Mucosa of descending colon (tissue), 3 donors: ENCODE data around the gene HES4. TPM values are rescaled to one million over a fixed set of nuclear protein-coding genes. Genes with fewer than 3 reads are reported as not detected.

Source experiments
- ATAC-seq: fragments of 200-7000 bp; cut with Tn5 transposase; one replicate; pipeline ENCODE4 v1.9.1; 2020; ENCODE audit warnings: mild to moderate bottlenecking, moderate library complexity
- DNase-seq, 3 donors: peaks; one replicate each; pipeline ENCODE4 v3.0.0-alpha.2; 2020
- H3K36me3 ChIP-seq: fragments of 200-600 bp; one replicate; pipeline ENCODE4 v1.8.0; 2021; ENCODE audit warnings: low read depth, mild to moderate bottlenecking
- H3K4me1 ChIP-seq: fragments of 200-600 bp; one replicate; pipeline ENCODE4 v1.8.0; 2021; ENCODE audit warnings: low read depth, mild to moderate bottlenecking
- H3K4me3 ChIP-seq: fragments of 200-600 bp; one replicate; pipeline ENCODE4 v1.8.0; 2021; ENCODE audit warnings: mild to moderate bottlenecking
- H3K9me3 ChIP-seq: fragments of 200-600 bp; one replicate; pipeline ENCODE4 v1.8.0; 2021; ENCODE audit warnings: mild to moderate bottlenecking
- CTCF ChIP-seq: fragments of 200-600 bp; IDR thresholded peaks from one replicate; pipeline ENCODE4 v1.8.0; 2022; ENCODE audit warnings: antibody characterized with exemption, mild to moderate bottlenecking
- intact Hi-C, 2 donors: fragments of 100-400 bp; cut with DNase I in 1 of 2; cut with micrococcal nuclease in 1 of 2; formaldehyde crosslinking; loops; one replicate each; pipeline versions ENCODE4 v1.11.0 to v1.11.1; 2022; cut with DNase I, micrococcal nuclease
- total RNA-seq, 3 donors: library from RNA; stranded (reverse); fragmentation: NEBNext Ultra II Directional in 2 of 3; extraction: Animal tissue kit (Norgen Biotek cat#: 25700) in 2 of 3; gene quantifications; one replicate each; pipeline versions ENCODE4 v1.2.1 to v1.2.4, GENCODE V29; 2021 to 2023
- donor health status: DM: no; HTN: no; CAD: no; lungs with moderate emphysema.
- donor health status: DM: no; HTN: no; CAD: no.
- donor health status: DM: no; HTN: yes; CAD: no.

HES4 gene
- total RNA-seq, 3 donors from 2014 or later = 10.3 to 22.7 (median 21.1) TPM

GRCh38 chr1:953524-954320 lies 46.2 kb downstream of the HES4 start:
- H3K36me3 ChIP-seq = no peaks in the 10 kb centered on the region
- intact Hi-C loops = no loop called here
- DNase-seq = no peak
- no peaks in the 10 kb centered on the region for H3K9me3 ChIP-seq
- H3K4me3 ChIP-seq = no peak overlapping the region
- peaks cover 12% of the 10 kb centered on the region for H3K4me1 ChIP-seq
- no peak for ATAC-seq
- TF ChIP-seq CTCF = no peak

- ATAC-seq = no peak
- peaks cover 4% of the 10 kb centered on the region for H3K36me3 ChIP-seq
- intact Hi-C loops = no loop called here
Measured at GRCh38 chr1:952603-953002, 47.3 kb downstream of the HES4 start.

GRCh38 chr1:952201-952600 lies 47.7 kb downstream of the HES4 start:
- H3K36me3 ChIP-seq = peaks cover 5% of the 10 kb centered on the region

More at GRCh38 chr1:952603-953002, 47.3 kb downstream of the HES4 start:
- Histone ChIP-seq H3K9me3 (no peaks in the 10 kb centered on the region), H3K4me3 (no peak overlapping the region), H3K4me1 (peaks cover 4% of the 10 kb centered on the region)
- no peak for DNase-seq
- no peak for TF ChIP-seq CTCF

GRCh38 chr1:951364-951763 lies 48.5 kb downstream of the HES4 start:
- no peak for ATAC-seq
- Histone ChIP-seq H3K4me3 (no peak overlapping the region), H3K4me1 (no peaks in the 10 kb centered on the region), H3K36me3 (peaks cover 5% of the 10 kb centered on the region), H3K9me3 (no peaks in the 10 kb centered on the region)
- TF ChIP-seq CTCF = no peak
- no peak for DNase-seq
- intact Hi-C loops = no loop called here

More at GRCh38 chr1:952201-952600, 47.7 kb downstream of the HES4 start:
- TF ChIP-seq CTCF = no peak
- peaks cover under 1% of the 10 kb centered on the region for H3K4me1 ChIP-seq
- DNase-seq = no peak
- no peaks in the 10 kb centered on the region for H3K9me3 ChIP-seq
- no peak for ATAC-seq
- intact Hi-C loops = no loop called here
- no peak overlapping the region for H3K4me3 ChIP-seq

GRCh38 chr1:950881-951280 lies 49.0 kb downstream of the HES4 start:
- intact Hi-C loops = no loop called here
- TF ChIP-seq CTCF = no peak
- DNase-seq (no peak), ATAC-seq (no peak)
- Histone ChIP-seq H3K36me3 (peaks cover 5% of the 10 kb centered on the region), H3K4me1 (no peaks in the 10 kb centered on the region), H3K9me3 (no peaks in the 10 kb centered on the region), H3K4me3 (no peak overlapping the region)
